ENCODE results near the gene PRSS22.
A peak's percentile ranks its signal among the peaks of the same experiment; 100 is the strongest.

PRSS22 gene

GRCh38 chr16:2848933-2849725 is 8.8 kb downstream of the PRSS22 start:
- no peaks in the 10 kb centered on the region for H3K4me1 Mint-ChIP-seq
- H3K27ac Mint-ChIP-seq: no peak overlapping the region
- no peak overlapping the region for H3K4me3 Mint-ChIP-seq
- no peaks in the 10 kb centered on the region for H3K36me3 Mint-ChIP-seq (ENCODE audit: low read depth)
- TF ChIP-seq CTCF (IDR thresholded peaks at IDR 0.05): no peak
- peaks cover 64% of the 10 kb centered on the region for H3K27me3 Mint-ChIP-seq (ENCODE audit: low read depth, poor library complexity)
- no peak for DNase-seq
- peaks cover 3% of the 10 kb centered on the region for H3K9me3 Mint-ChIP-seq

GRCh38 chr16:2846511-2847310 is 11.3 kb downstream of the PRSS22 start:
- DNase-seq: no peak
- TF ChIP-seq CTCF (IDR thresholded peaks at IDR 0.05): no peak
- Mint-ChIP-seq H3K4me3 (peak overlapping the region; percentile 1), H3K27me3 (ENCODE audit: low read depth, poor library complexity) (peaks cover 78% of the 10 kb centered on the region), H3K27ac (no peak overlapping the region), H3K4me1 (no peaks in the 10 kb centered on the region), H3K9me3 (no peaks in the 10 kb centered on the region), H3K36me3 (ENCODE audit: low read depth) (no peaks in the 10 kb centered on the region)

GRCh38 chr16:2845116-2845515 is 12.9 kb downstream of the PRSS22 start:
- no peak for TF ChIP-seq CTCF (IDR thresholded peaks at IDR 0.05)
- DNase-seq: no peak
- Mint-ChIP-seq H3K36me3 (ENCODE audit: low read depth) (no peaks in the 10 kb centered on the region), H3K27ac (no peak overlapping the region), H3K4me1 (no peaks in the 10 kb centered on the region), H3K4me3 (no peak overlapping the region), H3K27me3 (ENCODE audit: low read depth, poor library complexity) (peaks cover 69% of the 10 kb centered on the region), H3K9me3 (no peaks in the 10 kb centered on the region)

- Mint-ChIP-seq H3K27ac (no peak overlapping the region), H3K9me3 (no peaks in the 10 kb centered on the region), H3K36me3 (ENCODE audit: low read depth) (no peaks in the 10 kb centered on the region), H3K27me3 (ENCODE audit: low read depth, poor library complexity) (peaks cover 68% of the 10 kb centered on the region), H3K4me1 (no peaks in the 10 kb centered on the region), H3K4me3 (no peak overlapping the region)
- no peak for TF ChIP-seq CTCF (IDR thresholded peaks at IDR 0.05)
- DNase-seq: no peak
Observed at GRCh38 chr16:2843526-2843925, 14.4 kb downstream of the PRSS22 start.

- no peaks in the 10 kb centered on the region for H3K4me1 Mint-ChIP-seq
- no peaks in the 10 kb centered on the region for H3K9me3 Mint-ChIP-seq
- peak; percentile 59 for DNase-seq
- H3K4me3 Mint-ChIP-seq: no peak overlapping the region
- H3K36me3 Mint-ChIP-seq (ENCODE audit: low read depth): no peaks in the 10 kb centered on the region
- H3K27me3 Mint-ChIP-seq (ENCODE audit: low read depth, poor library complexity): peaks cover 66% of the 10 kb centered on the region
- no peak overlapping the region for H3K27ac Mint-ChIP-seq
- TF ChIP-seq CTCF (IDR thresholded peaks at IDR 0.05): peak; percentile 34
Observed at GRCh38 chr16:2842340-2843000, 15.5 kb downstream of the PRSS22 start.
